GM21825 (cell line): ENCODE measurements around the gene HDGFL2.

Source experiments
- ATAC-seq: cut with Tn5 transposase; IDR thresholded peaks from one replicate; pipeline ENCODE4 v1.9.1; 2021; ENCODE audit warnings: mild to moderate bottlenecking, moderate library complexity; ENCODE audit not compliant: unreplicated experiment

The HDGFL2 gene

DNA sequence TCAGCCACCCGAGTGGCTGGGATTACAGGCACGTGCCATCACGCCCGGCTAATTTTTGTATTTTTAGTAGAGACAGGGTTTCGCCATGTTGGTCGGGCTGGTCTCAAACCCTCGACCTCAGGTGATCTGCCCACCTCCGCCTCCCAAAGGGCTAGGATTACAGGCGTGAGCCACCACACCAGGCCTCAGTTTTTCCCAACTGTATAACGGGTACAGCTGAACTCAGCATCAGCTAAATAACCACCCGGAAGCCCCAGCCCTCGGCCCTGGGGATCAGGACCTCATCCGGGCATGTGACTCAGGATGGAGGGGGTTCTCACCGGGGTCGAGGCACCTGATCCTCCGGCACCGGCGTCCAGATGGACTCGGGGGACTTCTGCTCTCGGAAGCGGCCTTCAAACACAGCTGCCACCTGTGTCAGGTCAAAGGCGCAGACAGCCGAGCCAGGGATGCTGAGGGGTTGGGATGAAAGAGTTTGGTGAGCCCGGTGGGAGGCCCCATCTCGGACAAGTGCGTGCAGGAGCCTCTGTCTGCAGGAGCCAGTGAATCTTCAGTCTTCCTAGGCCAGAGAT is 78.5 kb downstream of the HDGFL2 start:
- no peak for ATAC-seq
